H1 (cell line): ENCODE results near the gene PRKN. TPM values are rescaled to one million over a fixed set of nuclear protein-coding genes. Genes with fewer than 3 reads are reported as not detected.

Source experiments
- CTCF ChIA-PET: fragments of 300-600 bp; sonication (Branson Sonifier 250); formaldehyde crosslinking; loops from one replicate; lab custom pipeline; 2021; ENCODE audit not compliant: partially characterized antibody; lab: Charles Lee
- POLR2A ChIA-PET: fragments of 300-600 bp; sonication (Branson Sonifier 250); formaldehyde crosslinking; loops from one replicate; lab custom pipeline; 2021; ENCODE audit warnings: inconsistent platforms; ENCODE audit not compliant: partially characterized antibody; lab: Charles Lee
- DNase-seq, 2 experiments: peaks; one replicate each; pipeline versions ENCODE4 v3.0.0 to v3.0.0-alpha.2; 2010 to 2022; ENCODE audit warnings: low spot score in 2 of 2, low read depth in 1 of 2, mixed read lengths in 1 of 2
- FAIRE-seq: peaks from 2 replicates; lab custom pipeline; 2011; peaks lifted over from hg19 to GRCh38; lab: Jason Lieb, UNC
- H2AFZ ChIP-seq: 2 replicates; pipeline ENCODE4 v1.8.1; 2012; ENCODE audit warnings: low read length, inconsistent platforms
- H2AK5ac ChIP-seq: 2 replicates; pipeline ENCODE4 v1.6.1; 2013; ENCODE audit warnings: low read depth, low read length
- H2BK120ac ChIP-seq: replicated peaks from 2 replicates; pipeline ENCODE3; 2013; ENCODE audit warnings: low read depth, low read length, inconsistent platforms
- H2BK12ac ChIP-seq: 2 replicates; pipeline ENCODE4 v1.6.1; 2013; ENCODE audit warnings: low read depth, low read length
- H2BK15ac ChIP-seq: 2 replicates; pipeline ENCODE4 v1.6.1; 2013; ENCODE audit warnings: low read length
- H2BK20ac ChIP-seq: 2 replicates; pipeline ENCODE4 v1.6.1; 2013; ENCODE audit warnings: low read length
- H2BK5ac ChIP-seq: 2 replicates; pipeline ENCODE4 v1.6.1; 2013; ENCODE audit warnings: low read depth, low read length
- H3K14ac ChIP-seq: 2 replicates; pipeline ENCODE4 v1.6.1; 2013; ENCODE audit warnings: inconsistent platforms; ENCODE audit not compliant: insufficient read length
- H3K18ac ChIP-seq: 2 replicates; pipeline ENCODE4 v1.6.1; 2013; ENCODE audit warnings: low read length; ENCODE audit errors: extremely low read depth
- H3K23ac ChIP-seq: 2 replicates; pipeline ENCODE4 v1.6.1; 2013; ENCODE audit warnings: inconsistent platforms; ENCODE audit not compliant: insufficient read length
- H3K23me2 ChIP-seq: 2 replicates; pipeline ENCODE4 v1.6.1; 2013; ENCODE audit warnings: low read depth, low read length
- H3K27ac ChIP-seq: 2 replicates; pipeline ENCODE4 v1.6.1; 2011; ENCODE audit warnings: low read depth, low read length, inconsistent platforms
- H3K27me3 ChIP-seq, 4 experiments: replicated peaks in 1 of 4; 1 replicate in 1 of 4; 2 replicates in 3 of 4; pipeline versions ENCODE4 v1.6.1 to v1.8.1; 2011 to 2013; ENCODE audit warnings: low read length in 3 of 4, mild to moderate bottlenecking in 3 of 4, inconsistent platforms in 2 of 4, mixed read lengths in 2 of 4, moderate library complexity in 1 of 4; ENCODE audit not compliant: control insufficient read depth in 3 of 4, insufficient read depth in 3 of 4; ENCODE audit errors: extremely low read depth in 1 of 4
- H3K36me3 ChIP-seq, 4 experiments: 2 replicates each; pipeline versions ENCODE4 v1.6.1 to v1.8.1; 2011 to 2013; ENCODE audit warnings: mild to moderate bottlenecking in 4 of 4, low read length in 3 of 4, moderate library complexity in 2 of 4, control low read depth in 1 of 4, inconsistent platforms in 1 of 4; ENCODE audit not compliant: insufficient read depth in 4 of 4, control insufficient read depth in 2 of 4
- H3K4ac ChIP-seq: replicated peaks from 2 replicates; pipeline ENCODE3; 2013; ENCODE audit warnings: low read length, low read depth, mixed read lengths, inconsistent platforms; ENCODE audit not compliant: insufficient read length
- H3K4me1 ChIP-seq, 4 experiments: replicated peaks in 1 of 4; 1 replicate in 1 of 4; 2 replicates in 3 of 4; pipeline versions ENCODE4 v1.6.1 to v1.8.1; 2011 to 2013; ENCODE audit warnings: low read length in 3 of 4, inconsistent platforms in 2 of 4, mixed read lengths in 1 of 4; ENCODE audit not compliant: insufficient read depth in 4 of 4, control insufficient read depth in 3 of 4
- H3K4me2 ChIP-seq, 2 experiments: 2 replicates each; pipeline versions ENCODE4 v1.6.1 to v1.8.1; 2011 to 2013; ENCODE audit warnings: low read depth in 2 of 2, low read length in 2 of 2, control low read depth in 1 of 2, inconsistent platforms in 1 of 2, mild to moderate bottlenecking in 1 of 2; ENCODE audit not compliant: insufficient read depth in 1 of 2
- H3K4me3 ChIP-seq, 4 experiments: fragments of 200-600, 300-600 bp in 1 of 4; sonication (generic), shearing (Covaris generic), sonication (Bioruptor Twin) in 1 of 4; 2 replicates each; pipeline versions ENCODE4 v1.5.1 to v1.8.1; 2011 to 2016; ENCODE audit warnings: low read length in 4 of 4, low read depth in 3 of 4, control low read depth in 2 of 4, inconsistent platforms in 2 of 4, mild to moderate bottlenecking in 2 of 4, mixed read lengths in 1 of 4, moderate library complexity in 1 of 4; ENCODE audit not compliant: insufficient read depth in 2 of 4; ENCODE audit errors: extremely low read depth in 1 of 4
- H3K56ac ChIP-seq: replicated peaks from 2 replicates; pipeline ENCODE3; 2013; ENCODE audit warnings: low read depth, mild to moderate bottlenecking, mixed read lengths, low read length, inconsistent platforms; ENCODE audit not compliant: insufficient read length
- H3K79me1 ChIP-seq: 2 replicates; pipeline ENCODE4 v1.6.1; 2013; ENCODE audit warnings: low read depth, low read length, control low read depth
- H3K79me2 ChIP-seq, 2 experiments: 2 replicates each; pipeline versions ENCODE4 v1.6.1 to v1.8.1; 2012 to 2013; ENCODE audit warnings: low read length in 2 of 2, mild to moderate bottlenecking in 2 of 2, inconsistent platforms in 1 of 2; ENCODE audit not compliant: insufficient read depth in 2 of 2, control insufficient read depth in 1 of 2
- H3K9ac ChIP-seq, 4 experiments: replicated peaks in 1 of 4; 1 replicate in 1 of 4; 2 replicates in 3 of 4; pipeline versions ENCODE4 v1.6.1 to v1.8.1; 2011 to 2013; ENCODE audit warnings: low read depth in 3 of 4, low read length in 3 of 4, control low read depth in 2 of 4, mild to moderate bottlenecking in 2 of 4, moderate library complexity in 2 of 4, inconsistent platforms in 1 of 4; ENCODE audit errors: extremely low read depth in 1 of 4
- H3K9me3 ChIP-seq, 2 experiments: 2 replicates each; pipeline versions ENCODE4 v1.6.1 to v1.8.1; 2012 to 2013; ENCODE audit warnings: mild to moderate bottlenecking in 2 of 2, moderate library complexity in 2 of 2, control low read depth in 1 of 2, inconsistent platforms in 1 of 2, low read depth in 1 of 2, low read length in 1 of 2, mixed read lengths in 1 of 2; ENCODE audit not compliant: insufficient read depth in 2 of 2
- H4K20me1 ChIP-seq, 2 experiments: replicated peaks in 1 of 2; 2 replicates each; pipeline versions ENCODE3 to v1.8.1; 2011 to 2013; ENCODE audit warnings: inconsistent platforms in 2 of 2, low read length in 2 of 2, mild to moderate bottlenecking in 1 of 2; ENCODE audit not compliant: insufficient read depth in 2 of 2, control insufficient read depth in 1 of 2
- H4K5ac ChIP-seq: 2 replicates; pipeline ENCODE4 v1.6.1; 2013; ENCODE audit warnings: low read length, low read depth, mixed read lengths, inconsistent platforms; ENCODE audit not compliant: insufficient read length
- H4K8ac ChIP-seq: 2 replicates; pipeline ENCODE4 v1.8.0; 2013; ENCODE audit warnings: mild to moderate bottlenecking, moderate library complexity, low read length, inconsistent platforms; ENCODE audit not compliant: insufficient read depth; ENCODE audit errors: extremely low read depth
- H4K91ac ChIP-seq: replicated peaks from 2 replicates; pipeline ENCODE3; 2013; ENCODE audit warnings: low read length, mixed read lengths, inconsistent platforms; ENCODE audit not compliant: insufficient read length
- BACH1 ChIP-seq: IDR thresholded peaks from 2 replicates; pipeline ENCODE4 v1.6.1; 2012; ENCODE audit warnings: low read length, improper control_type of control experiment
- CBX8 ChIP-seq: fragments of 300-800, 300-1000 bp; sonication (generic); IDR thresholded peaks from 2 replicates; pipeline ENCODE4 v1.7.1; 2016; ENCODE audit warnings: low read depth, low read length, borderline replicate concordance
- KDM5A ChIP-seq: fragments of 200-600 bp; IDR thresholded peaks from 2 replicates; pipeline ENCODE4 v1.7.1; 2012; ENCODE audit warnings: mild to moderate bottlenecking, low read length, inconsistent platforms, mixed read lengths
- RNF2 ChIP-seq: fragments of 200-900, 300-1000 bp; sonication (generic); IDR thresholded peaks from 2 replicates; pipeline ENCODE4 v1.7.1; 2016; ENCODE audit warnings: borderline replicate concordance, low read depth, mild to moderate bottlenecking, antibody characterized with exemption, low read length; ENCODE audit not compliant: poor library complexity, severe bottlenecking; ENCODE audit errors: missing control alignments
- SUZ12 ChIP-seq: fragments of 200-600 bp; sonication (generic); IDR thresholded peaks from 2 replicates; pipeline ENCODE4 v1.6.1; 2012; ENCODE audit warnings: mild to moderate bottlenecking, inconsistent platforms, low read length, moderate library complexity, mixed read lengths
- TCF12 ChIP-seq: IDR thresholded peaks from 2 replicates; pipeline ENCODE4 v1.6.1; 2011; ENCODE audit warnings: low read depth, mild to moderate bottlenecking, low read length
- ZNF274 ChIP-seq: IDR thresholded peaks from 2 replicates; pipeline ENCODE4 v1.7.0; 2012; ENCODE audit warnings: low read length, borderline replicate concordance; ENCODE audit errors: extremely low read depth
- WGBS, 2 experiments: shearing (Covaris generic) in 1 of 2; methylation state at CpG; one replicate each; pipeline versions ENCODE4 v1.1.6 to v1.1.7; 2013 to 2015; ENCODE audit warnings: low lambda C conversion rate in 2 of 2, mixed read lengths in 2 of 2, inconsistent platforms in 1 of 2, low coverage in 1 of 2, missing lambda C conversion rate in 1 of 2; ENCODE audit not compliant: insufficient replicate concordance in 2 of 2, insufficient coverage in 1 of 2, insufficient read length in 1 of 2; ENCODE audit errors: extremely low coverage in 1 of 2, missing lambda C conversion rate in 1 of 2; 5-methylcytosine and 5-hydroxymethylcytosine counted together
- polyA plus RNA-seq, 7 experiments: library from polyadenylated mRNA; depleted of rRNA in 3 of 7; stranded (reverse) in 5 of 7; unstranded in 2 of 7; fragments of >200 nt in 5 of 7; fragments of 200-250 nt in 2 of 7; gene quantifications; 1 replicate in 5 of 7; 2 replicates in 1 of 7; 4 replicates in 1 of 7; pipeline versions ENCODE4 v1.2.1 to v1.2.3, GENCODE V29; 2011 to 2013; ENCODE audit warnings: missing spikeins in 2 of 7, mixed read lengths in 2 of 7
- total RNA-seq: library from RNA; stranded (reverse); fragmentation: NEBNext Ultra II Directional; extraction: Animal tissue kit (Norgen Biotek cat#: 25700); gene quantifications from 2 replicates; pipeline ENCODE4 v1.2.1, GENCODE V29; 2021
- TF ChIP-seq, protein P1 (sequence below): IDR thresholded peaks from 2 replicates; pipeline ENCODE4 v1.6.1; 2011; ENCODE audit warnings: low read length, improper control_type of control experiment
- TF ChIP-seq, protein P2 (sequence below): IDR thresholded peaks from 2 replicates; pipeline ENCODE4 v1.6.1; 2012; ENCODE audit warnings: low read length, inconsistent platforms

The PRKN gene
- total and polyA plus RNA-seq, 2 of the 8 experiments (the other 6 are each of a cell fraction or from before 2014, with no cell fraction given): 0.13 to 0.29 TPM

GRCh38 chr6:162684052-162684451 lies 43.5 kb downstream of the PRKN start:
- Histone ChIP-seq H4K5ac (no peak overlapping the region), H3K4ac (no peak overlapping the region), H3K27me3 (no peaks in the 10 kb centered on the region), H3K9me3 (0 out of 4 replicates have a peak, but pooled peaks cover 0 to 3% of the 10 kb centered on the region in 2 experiments), H2BK15ac (no peak overlapping the region), H2BK12ac (no peak overlapping the region), H2BK5ac (no peak overlapping the region), H2AK5ac (no peak overlapping the region), H3K4me3 (no peak overlapping the region), H3K79me2 (no peaks in the 10 kb centered on the region), H2BK120ac (no peak overlapping the region), H3K23me2 (no peaks in the 10 kb centered on the region), H4K20me1 (no peaks in the 10 kb centered on the region), H2BK20ac (no peak overlapping the region), H3K56ac (no peak overlapping the region), H3K4me1 (no peaks in the 10 kb centered on the region), H3K27ac (no peak overlapping the region), H3K79me1 (no peaks in the 10 kb centered on the region), H3K9ac (no peak overlapping the region), H3K36me3 (no peaks in the 10 kb centered on the region), H2AFZ (no peak overlapping the region), H3K4me2 (no peak overlapping the region), H4K8ac (no peak overlapping the region), H3K14ac (no peak overlapping the region), H3K23ac (no peak overlapping the region), H3K18ac (no peak overlapping the region), H4K91ac (no peak overlapping the region)
- DNase-seq: no peak
- WGBS, 2 experiments: 94% methylated on average over 1 of the region's 1 CpG; no CpG with 5 or more reads in 1 of the 2 experiments
- POLR2A ChIA-PET: no interaction called here
- CTCF ChIA-PET: interaction anchor here (0.6 kb wide), 1 partner anchor 242 kb away, joined by 5 read pairs; no protein-coding TSS in a partner anchor
- FAIRE-seq: no peak
- TF ChIP-seq BACH1: no peak
- TF ChIP-seq, protein P1, sequence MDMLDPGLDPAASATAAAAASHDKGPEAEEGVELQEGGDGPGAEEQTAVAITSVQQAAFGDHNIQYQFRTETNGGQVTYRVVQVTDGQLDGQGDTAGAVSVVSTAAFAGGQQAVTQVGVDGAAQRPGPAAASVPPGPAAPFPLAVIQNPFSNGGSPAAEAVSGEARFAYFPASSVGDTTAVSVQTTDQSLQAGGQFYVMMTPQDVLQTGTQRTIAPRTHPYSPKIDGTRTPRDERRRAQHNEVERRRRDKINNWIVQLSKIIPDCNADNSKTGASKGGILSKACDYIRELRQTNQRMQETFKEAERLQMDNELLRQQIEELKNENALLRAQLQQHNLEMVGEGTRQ: no peak
- TF ChIP-seq RNF2: no peak
- TF ChIP-seq TCF12: no peak
- no peak for TF ChIP-seq ZNF274
- TF ChIP-seq, protein P2, sequence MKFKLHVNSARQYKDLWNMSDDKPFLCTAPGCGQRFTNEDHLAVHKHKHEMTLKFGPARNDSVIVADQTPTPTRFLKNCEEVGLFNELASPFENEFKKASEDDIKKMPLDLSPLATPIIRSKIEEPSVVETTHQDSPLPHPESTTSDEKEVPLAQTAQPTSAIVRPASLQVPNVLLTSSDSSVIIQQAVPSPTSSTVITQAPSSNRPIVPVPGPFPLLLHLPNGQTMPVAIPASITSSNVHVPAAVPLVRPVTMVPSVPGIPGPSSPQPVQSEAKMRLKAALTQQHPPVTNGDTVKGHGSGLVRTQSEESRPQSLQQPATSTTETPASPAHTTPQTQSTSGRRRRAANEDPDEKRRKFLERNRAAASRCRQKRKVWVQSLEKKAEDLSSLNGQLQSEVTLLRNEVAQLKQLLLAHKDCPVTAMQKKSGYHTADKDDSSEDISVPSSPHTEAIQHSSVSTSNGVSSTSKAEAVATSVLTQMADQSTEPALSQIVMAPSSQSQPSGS: no peak
- no peak for TF ChIP-seq KDM5A
- TF ChIP-seq CBX8: no peak
- no peak for TF ChIP-seq SUZ12
